Posterior vena cava (tissue), 2 donors: Measurements from ENCODE around the gene CES1. TPM values are rescaled to one million over a fixed set of nuclear protein-coding genes. Genes with fewer than 3 reads are reported as not detected.
"Not testable (repeated sequence)": the region's sequence is repeated elsewhere in the genome, so short reads cannot be mapped to it uniquely, and the experiment has no call there.

Experiments
- DNase-seq: peaks from one replicate; pipeline ENCODE4 v3.0.0-alpha.2; 2020; ENCODE audit warnings: low spot score
- intact Hi-C, 2 donors: fragments of 100-400 bp; cut with DNase I; formaldehyde crosslinking; loops; one replicate each; pipeline versions ENCODE4 v1.14.1 to v1.14.2; 2022 to 2023
- long read RNA-seq, 2 donors: library from polyadenylated mRNA; unstranded; transcript quantifications; one replicate each; pipeline ENCODE4 v2.0.0, GENCODE V29; 2020 to 2021
- total RNA-seq, 2 donors: library from RNA; stranded (reverse); fragmentation: NEBNext Ultra II Directional; extraction: Animal tissue kit (Norgen Biotek cat#: 25700); gene quantifications; one replicate each; pipeline ENCODE4 v1.2.1, GENCODE V29; 2021
- donor health status: DM: yes; HTN: yes; CAD: no.
- donor health status: DM: yes; HTN: yes; CAD: no.

CES1 gene
- 10 to 100 TPM; 29.9 to 95.9 TPM for total RNA-seq
- long read RNA-seq, donor 1, transcript CES1-201 (14 exons, 2,006 nt), result minor isoform, 11 of 66 reads
- long read RNA-seq, donor 1, transcript CES1-203 (14 exons, 2,178 nt), result minor isoform, 8 of 66 reads
- long read RNA-seq, donor 1, transcript CES1-202 (14 exons, 1,835 nt), result major isoform, 34 of 66 reads
- long read RNA-seq, donor 1, partial matches to known transcripts, result 5 of 66 reads
- long read RNA-seq, donor 1, other reads (novel, unspliced or antisense), result 8 of 66 reads
- long read RNA-seq, donor 2, transcript CES1-203 (14 exons, 2,178 nt), result minor isoform, 19 of 170 reads
- long read RNA-seq, donor 2, transcript CES1-201 (14 exons, 2,006 nt), result minor isoform, 52 of 170 reads
- long read RNA-seq, donor 2, transcript CES1-202 (14 exons, 1,835 nt), result major isoform, 69 of 170 reads
- long read RNA-seq, donor 2, partial matches to known transcripts, result 16 of 170 reads
- long read RNA-seq, donor 2, other reads (novel, unspliced or antisense), result 14 of 170 reads

DNA sequence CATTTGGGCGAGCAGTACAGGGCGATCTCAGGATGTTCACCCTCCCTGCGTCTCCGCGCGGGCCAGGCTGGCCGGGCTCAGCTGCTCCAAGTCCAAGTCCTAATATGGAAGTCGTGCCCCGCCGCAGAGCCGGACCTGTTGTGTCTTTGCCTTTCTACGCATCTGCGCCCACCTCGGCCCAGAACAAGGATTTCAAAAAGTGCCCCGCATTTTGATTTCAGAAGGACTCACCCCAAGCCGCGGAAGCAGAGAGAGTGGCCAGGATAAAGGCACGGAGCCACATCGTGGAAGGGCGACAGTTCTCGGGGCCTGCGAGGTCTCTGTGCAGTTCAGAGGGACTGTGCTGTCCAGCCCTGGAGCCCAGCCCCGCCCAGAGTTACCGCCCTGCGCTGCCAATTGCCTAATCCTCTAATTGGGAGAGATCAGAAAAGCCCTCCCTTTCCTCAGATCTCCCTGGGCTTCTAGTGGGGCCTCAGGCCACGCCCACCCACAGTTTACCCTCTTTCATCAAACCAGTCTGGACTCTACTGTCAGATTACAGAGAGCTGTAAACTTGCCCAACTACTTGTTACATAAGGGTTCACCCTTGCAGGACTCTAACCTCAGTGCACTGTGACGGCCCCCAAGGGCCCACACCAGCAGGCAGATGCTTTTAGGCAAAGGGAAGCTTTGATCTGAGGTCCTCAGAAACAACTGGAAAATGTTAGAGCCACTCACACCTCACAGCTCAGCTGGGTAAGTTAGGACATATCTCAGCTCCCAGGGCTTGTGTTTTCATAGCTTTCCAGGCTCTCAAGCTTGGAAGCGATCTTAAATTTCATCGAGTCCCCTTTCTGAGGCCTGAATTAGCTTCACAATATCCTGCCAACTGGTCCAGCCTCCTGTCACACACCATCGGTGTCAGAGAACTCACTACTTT, at the start of gene CES1:
CES1 (minus strand) TSS at position 324 of the 919 bp plus-strand sequence; CDS start at position 283, 41 bp downstream.
- intact Hi-C loops, result no loop called here
- peak; percentile 94 for DNase-seq

DNA sequence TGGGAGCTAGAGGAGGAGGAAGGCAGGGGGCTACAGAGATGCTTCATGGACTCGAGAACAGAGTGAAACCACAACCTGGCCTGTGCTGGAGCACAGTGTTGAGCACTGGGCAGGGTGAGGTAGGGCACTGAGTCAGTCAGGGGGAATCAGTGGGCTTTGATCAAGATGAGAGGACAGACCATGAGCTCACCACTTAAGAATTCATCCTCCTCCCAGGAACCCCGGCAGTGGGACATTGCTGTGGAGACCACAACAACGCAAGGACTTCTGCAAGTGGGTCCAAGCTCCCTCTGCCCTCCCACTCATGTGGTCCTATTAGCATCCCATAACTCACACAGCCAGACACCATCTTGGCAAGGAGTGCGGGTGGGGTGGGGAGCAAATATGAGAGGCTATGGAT, 44.0 kb upstream of the CES1 start:
- intact Hi-C loops, result no loop called here
- no peak for DNase-seq

DNA sequence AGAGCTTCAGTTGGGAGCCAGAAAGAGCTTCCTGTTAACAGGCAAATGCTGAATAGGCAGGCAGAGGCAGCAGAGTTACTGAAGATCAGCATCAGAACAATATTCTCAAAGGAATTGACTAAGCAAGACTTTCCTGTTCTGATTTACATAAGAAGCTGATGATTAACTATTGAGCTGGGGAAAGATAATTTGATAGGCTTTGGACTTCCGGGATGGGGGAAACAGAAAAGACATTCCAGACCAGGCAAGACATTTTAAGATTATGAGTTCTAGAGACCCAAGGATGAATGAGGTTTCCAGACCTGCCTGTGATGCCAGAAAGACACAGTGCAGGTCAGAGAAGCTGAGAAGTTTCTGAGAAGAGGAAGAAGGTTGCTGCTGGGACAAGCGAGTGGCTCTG, 42.4 kb upstream of the CES1 start, which contains the start of gene CES5A:
CES5A (minus strand) TSS at position 101 of the 400 bp plus-strand sequence. CDS start 152 bp downstream, outside the sequence.
- DNase-seq, result no peak
- intact Hi-C loops, result no loop called here

DNA sequence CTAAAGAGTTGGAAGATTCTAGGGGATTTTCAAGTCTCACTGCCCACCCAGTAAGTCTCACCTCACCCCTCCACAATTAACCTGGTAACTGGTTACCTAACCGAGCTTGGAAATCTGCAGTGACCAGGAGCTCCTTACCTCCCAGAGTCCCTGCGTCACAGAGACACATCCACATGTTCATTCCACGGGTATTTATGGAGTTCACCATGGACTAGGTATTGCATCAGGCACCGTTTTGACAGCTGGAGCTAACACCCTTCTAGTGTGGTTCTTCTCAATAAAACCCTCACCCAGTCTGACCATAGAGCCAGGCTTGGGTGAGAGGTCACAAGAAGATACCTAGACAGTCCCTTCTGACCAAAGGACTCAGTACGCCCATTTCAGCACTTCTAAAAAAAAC, 40.2 kb upstream of the CES1 start:
- DNase-seq, result no peak
- intact Hi-C loops, result no loop called here

DNA sequence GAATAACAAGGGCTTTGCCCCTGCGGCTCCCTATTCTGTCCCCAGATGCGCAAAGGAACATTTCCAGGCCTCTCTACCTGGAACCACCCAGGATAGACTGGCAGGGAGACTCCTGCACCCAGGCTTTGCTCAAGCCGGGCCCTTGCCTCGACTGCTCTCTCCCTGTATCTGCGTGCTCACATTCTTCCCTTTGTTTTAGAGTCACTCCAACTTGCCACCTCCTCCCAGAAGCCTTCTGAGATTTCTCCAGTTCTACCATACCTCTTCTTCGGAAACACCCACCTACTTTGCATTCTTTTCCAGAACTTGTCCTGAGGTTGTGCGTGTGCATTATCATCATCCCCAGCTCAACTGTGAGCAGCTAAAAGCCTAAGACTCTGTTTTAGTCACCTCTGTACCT, 39.2 kb upstream of the CES1 start:
- DNase-seq, result no peak
- intact Hi-C loops, result no loop called here

DNA sequence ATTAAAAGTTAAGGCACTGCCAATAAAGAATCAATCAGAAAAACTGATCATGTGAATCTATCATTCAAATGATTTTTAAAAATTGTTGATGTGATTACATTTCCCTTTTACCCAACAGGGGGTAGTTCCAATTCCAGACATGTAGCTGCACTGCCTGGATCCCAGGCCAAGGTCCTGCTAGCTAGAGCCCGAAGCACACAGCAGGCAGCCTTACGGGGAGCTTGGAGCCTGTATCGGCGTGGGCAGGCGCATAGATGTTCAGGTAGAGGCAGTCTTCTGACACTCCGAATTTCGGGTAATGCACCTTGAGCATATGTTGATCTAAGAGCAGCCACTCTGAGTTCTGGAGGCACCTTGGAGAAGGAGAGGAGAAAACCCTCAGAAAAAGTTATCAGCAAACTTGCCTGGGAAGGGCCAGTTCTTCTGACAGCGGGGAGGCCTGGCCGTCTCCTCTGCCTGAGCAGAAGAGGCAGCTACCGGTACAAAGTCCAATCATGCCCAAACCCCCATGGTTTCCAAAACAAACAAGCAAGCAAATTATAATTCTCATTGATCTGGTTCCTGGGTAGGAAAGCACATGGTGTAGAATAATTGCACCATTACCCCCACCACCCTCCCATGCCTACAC, 38.6 kb upstream of the CES1 start:
- intact Hi-C loops, result no loop called here
- DNase-seq, result no peak

DNA sequence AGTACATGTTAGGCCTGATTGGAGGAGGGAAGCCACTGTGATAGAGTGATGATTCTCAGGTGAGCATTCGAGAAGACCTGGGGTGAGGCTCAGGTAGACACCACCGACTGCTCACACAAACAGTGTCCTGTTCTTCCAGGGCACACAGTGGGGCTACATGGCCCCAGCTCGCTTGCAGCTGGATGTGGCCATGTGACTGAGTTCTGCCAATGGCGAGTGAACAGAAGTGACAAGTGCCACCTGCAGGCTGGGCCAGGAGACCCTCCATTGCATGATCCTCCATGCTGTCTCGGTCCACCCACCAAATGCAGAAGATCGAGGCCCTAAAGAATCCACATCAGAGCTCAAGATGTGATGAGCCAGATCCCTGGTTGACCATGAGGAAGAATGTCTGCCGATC, 36.1 kb upstream of the CES1 start:
- no peak for DNase-seq
- intact Hi-C loops, result no loop called here

DNA sequence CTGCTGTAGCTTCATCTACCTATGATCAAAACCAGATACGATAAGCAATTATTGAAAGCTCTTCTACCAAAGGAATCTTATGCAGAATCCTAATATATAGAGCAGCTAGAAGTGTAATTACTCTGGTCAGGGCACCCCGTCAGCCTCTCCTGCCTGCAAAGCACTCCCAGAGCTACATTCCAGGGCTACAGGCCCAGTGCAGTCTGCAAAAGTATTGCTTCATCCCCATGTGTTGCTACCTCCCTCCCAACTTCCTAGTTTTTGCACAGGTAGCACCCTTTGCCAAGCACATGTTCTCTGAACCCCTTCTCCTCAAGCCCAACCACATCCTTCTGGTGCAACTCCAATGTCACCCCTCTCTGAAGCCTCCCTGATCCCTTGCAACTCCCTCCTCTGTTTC, 35.2 kb upstream of the CES1 start:
- no peak for DNase-seq
- intact Hi-C loops, result no loop called here

DNA sequence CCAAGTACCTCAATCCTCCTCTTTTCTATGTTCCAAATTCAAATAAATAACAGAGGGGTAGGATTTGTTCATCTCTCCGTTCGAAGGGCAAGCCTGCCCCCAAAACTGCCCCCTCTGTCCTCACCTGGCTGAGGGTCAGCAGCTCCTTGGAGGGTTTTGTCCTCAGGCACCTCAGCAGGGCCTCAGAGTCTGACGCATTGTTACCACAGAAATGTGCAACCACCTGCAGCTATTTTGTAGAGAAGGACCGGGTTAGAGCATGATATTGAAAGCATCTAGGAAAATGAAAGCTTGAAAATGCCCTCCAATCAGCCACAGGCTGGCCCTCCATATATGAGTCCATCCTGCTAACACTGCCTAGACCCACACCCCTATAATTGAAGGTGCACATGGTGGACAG, 28.4 kb upstream of the CES1 start:
- DNase-seq, result no peak
- intact Hi-C loops, result no loop called here

DNA sequence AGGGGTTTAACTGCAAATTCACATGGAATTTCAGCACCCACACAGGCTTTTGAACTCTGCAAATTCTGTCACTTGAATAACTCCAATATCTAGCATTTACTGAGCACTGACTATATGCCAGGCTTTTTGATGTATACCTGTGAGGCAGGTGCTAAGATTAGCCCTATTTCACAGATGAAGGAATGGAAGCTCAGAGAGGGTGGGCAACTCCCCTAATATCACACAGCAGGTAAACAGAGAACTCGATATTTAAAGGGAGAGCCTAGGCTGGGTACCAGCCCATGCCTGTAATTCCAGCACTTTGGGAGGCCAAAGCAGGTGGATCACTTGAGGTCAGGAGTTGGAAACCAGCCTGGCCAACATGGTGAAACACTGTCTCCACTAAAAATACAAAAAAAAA, 24.8 kb upstream of the CES1 start:
- intact Hi-C loops, result not testable (repeated sequence)

DNA sequence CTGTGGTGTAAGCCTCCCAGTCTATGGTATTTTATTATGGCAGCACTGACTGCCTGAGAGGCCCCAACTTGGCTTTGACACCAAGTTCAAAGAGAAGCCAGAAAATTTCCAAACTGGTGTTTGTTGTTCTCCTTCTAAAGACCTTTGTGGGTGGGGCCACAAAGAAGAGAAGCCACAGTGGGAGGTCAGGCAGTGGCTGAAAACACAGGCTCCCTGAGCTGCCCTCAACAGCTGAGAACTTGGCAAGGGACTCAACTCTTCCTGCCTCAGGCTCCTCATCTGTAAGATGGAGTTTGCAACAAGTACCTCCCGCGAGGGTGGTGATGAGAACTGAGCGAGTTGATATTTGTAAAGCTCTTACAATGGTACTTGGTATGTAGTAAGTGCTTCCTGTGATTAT, 24.1 kb upstream of the CES1 start:
- intact Hi-C loops, result no loop called here
- no peak for DNase-seq

More for the DNA sequence above, 24.8 kb upstream of the CES1 start:
- DNase-seq, result not testable (repeated sequence)

DNA sequence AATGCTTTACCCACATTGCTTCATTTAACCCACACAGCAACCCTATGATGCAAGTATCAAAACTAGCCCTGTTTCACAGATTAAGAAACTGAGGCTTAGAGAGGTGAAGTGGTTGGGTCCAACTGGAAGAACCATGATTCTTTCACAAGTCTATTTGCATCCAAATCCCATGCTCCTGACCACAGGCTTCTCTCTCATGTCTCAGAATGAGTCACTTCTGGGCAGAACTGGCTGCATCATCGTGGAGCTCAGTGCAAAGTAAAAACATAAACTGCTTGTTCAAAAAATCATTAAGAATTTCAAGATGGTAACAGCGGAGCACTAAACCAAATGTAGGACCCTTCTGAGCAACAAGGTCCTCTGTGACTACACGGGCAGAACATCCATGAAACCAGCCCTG, 20.2 kb upstream of the CES1 start:
- intact Hi-C loops, result no loop called here

DNA sequence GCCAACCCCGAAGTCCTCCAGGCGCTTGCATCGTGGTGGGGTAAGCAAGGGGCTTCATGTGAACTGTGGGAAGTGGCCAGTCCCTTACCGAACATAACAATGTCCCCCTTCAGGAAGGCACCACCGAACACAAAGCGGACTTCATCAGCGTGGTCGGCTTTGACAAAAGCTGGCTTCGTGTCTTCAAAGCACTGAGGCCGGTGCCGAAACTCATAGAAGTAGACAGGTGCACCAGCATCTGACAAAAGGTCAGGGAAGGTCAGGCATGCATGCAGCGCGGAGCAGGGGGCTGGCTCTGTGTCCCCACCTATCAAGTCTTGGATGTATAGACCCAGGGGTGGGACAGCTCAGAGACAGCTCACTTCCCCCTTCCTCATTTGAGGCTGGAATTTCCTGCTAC, 16.6 kb upstream of the CES1 start:
- intact Hi-C loops, result no loop called here
- DNase-seq, result no peak

More for the DNA sequence above, 20.2 kb upstream of the CES1 start:
- DNase-seq, result no peak

DNA sequence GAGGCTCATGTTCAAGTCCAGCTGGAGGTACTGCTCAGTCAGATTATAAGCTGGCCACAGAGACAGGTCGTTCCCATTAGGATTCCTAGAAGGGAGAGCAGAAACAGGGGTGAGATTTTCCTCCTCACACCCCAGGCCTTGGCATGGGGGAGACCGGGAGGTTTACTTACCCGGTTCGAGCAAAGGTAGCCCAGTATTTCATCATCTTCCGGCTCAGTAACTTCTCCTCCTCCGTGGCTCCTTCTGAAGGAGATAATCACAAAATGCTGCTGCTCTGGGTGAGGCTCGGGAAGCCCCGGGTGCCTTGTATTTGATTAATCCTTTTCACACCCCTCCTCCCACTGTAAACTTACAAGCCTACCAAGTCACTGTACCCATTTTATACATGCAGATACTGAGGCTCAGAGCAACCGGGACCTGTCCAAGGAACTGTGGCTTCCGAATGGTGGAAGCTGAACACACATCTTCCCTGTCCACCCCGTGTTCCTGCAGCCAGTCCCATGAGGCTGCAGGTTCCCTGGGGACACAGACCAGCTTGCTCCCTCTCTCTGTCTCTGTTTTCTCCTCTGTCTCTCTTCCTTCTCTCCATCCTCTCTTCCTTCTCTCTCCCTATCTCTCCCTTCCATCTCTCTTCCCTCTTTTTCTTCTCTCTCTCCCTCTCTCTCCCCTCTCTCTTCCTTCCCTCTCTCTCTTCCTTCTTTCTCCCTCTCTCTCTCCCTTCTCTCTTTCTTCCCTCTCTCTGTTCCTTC, 13.9 kb upstream of the CES1 start:
- no peak for DNase-seq
- intact Hi-C loops, result no loop called here

DNA sequence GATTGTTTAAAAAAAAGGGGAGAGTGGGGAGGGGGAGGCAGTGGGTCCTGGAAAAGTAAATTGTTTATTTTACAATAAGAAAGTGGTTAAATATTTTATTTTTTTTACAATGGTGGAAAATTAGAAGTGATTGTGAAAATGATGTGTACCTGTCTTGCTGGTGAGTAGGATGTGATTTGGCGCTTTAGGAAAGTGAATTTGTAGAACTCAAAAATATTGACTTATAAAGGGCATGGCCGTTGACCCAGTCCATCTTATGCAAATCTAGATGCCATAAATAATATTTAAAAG, 10.2 kb upstream of the CES1 start:
- DNase-seq, result no peak
- intact Hi-C loops, result loop anchor here (5.0 kb wide), 1 partner anchor 131 kb away; no protein-coding TSS in a partner anchor

DNA sequence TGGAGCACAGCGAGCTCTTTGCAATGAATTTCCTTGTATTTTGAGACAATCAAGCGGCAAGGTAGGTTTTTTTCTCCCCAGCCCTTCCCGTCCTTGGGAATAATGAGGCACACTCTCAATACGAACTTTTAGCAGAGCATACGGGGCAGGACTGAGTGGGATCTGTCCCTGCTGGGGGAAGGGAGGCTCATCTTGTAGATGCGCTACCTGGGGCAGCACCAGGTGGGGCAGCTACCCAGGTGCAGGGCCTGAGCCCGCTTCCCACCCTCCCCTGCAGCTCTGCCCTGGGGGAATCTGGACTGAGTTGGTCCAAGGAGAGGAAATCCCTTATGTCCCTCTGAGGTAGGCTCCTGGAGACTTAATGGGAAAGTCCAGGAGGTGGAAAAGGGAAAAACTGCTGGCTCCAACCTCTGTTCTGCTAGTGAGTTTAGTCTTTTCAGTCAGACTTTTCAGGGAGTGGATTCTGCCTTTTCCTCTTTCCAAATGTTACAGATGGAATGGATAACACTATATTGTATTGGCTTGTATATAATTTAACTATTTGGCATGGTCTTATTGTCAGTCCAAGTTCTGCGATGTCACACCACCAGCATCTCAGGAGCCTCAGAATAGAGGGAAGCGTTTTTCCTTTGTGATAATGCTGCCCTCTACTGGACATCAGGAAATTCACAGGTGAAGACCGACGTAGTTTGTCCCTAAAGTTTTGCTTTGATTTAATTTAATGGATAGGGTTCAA, 9.6 kb upstream of the CES1 start:
- no peak for DNase-seq
- intact Hi-C loops, result loop anchor here (5.0 kb wide), 1 partner anchor 130 kb away; no protein-coding TSS in a partner anchor

DNA sequence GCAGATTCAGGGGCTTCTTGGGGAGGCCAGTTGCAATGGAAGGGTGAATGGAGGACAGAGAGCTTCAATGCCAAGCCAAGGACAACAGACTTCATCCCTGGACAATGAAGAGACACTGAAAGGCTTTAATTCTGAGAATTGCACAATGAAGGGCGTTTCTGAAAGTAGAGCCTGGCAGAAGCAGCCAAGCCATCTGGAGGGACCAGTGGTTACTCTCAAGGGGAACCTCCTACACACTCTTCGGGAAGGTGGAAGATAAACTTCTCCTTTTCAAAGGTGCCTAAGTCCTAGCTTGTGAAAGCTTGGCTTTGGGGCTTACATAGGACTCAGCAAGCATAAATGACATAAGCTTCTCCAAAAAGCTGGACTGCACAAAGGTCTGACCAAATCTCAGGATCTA, 6.2 kb upstream of the CES1 start:
- intact Hi-C loops, result no loop called here
- DNase-seq, result no peak

DNA sequence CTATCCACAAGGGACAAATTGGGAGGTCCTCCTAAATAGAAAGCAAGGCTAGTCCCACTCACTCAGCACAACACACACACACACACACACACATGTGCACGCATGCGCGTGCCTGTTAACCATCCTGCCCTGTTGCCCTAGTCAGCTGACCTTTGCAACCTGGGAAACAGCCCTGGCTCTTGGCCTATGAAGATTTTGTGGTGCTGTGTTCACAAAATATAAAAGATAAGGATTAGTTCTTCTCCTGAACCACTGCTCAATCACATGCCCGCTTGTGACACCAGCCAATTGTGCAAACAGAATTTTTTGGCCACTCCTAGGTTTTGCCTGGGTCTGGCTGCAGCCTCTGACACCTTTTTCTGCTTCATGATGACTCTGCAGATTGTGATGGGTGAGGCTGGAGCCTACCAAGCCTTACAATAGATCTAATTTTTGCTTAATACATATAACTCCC, 3.3 kb upstream of the CES1 start:
- intact Hi-C loops, result no loop called here
- no peak for DNase-seq
